ENCODE measurements around the gene MIA3. TPM values are rescaled to one million over a fixed set of nuclear protein-coding genes. Genes with fewer than 3 reads are reported as not detected.

Gene MIA3, protein sequence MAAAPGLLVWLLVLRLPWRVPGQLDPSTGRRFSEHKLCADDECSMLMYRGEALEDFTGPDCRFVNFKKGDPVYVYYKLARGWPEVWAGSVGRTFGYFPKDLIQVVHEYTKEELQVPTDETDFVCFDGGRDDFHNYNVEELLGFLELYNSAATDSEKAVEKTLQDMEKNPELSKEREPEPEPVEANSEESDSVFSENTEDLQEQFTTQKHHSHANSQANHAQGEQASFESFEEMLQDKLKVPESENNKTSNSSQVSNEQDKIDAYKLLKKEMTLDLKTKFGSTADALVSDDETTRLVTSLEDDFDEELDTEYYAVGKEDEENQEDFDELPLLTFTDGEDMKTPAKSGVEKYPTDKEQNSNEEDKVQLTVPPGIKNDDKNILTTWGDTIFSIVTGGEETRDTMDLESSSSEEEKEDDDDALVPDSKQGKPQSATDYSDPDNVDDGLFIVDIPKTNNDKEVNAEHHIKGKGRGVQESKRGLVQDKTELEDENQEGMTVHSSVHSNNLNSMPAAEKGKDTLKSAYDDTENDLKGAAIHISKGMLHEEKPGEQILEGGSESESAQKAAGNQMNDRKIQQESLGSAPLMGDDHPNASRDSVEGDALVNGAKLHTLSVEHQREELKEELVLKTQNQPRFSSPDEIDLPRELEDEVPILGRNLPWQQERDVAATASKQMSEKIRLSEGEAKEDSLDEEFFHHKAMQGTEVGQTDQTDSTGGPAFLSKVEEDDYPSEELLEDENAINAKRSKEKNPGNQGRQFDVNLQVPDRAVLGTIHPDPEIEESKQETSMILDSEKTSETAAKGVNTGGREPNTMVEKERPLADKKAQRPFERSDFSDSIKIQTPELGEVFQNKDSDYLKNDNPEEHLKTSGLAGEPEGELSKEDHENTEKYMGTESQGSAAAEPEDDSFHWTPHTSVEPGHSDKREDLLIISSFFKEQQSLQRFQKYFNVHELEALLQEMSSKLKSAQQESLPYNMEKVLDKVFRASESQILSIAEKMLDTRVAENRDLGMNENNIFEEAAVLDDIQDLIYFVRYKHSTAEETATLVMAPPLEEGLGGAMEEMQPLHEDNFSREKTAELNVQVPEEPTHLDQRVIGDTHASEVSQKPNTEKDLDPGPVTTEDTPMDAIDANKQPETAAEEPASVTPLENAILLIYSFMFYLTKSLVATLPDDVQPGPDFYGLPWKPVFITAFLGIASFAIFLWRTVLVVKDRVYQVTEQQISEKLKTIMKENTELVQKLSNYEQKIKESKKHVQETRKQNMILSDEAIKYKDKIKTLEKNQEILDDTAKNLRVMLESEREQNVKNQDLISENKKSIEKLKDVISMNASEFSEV (N-terminal part only)
- 17.3 to 26.5 TPM (median 21.5 TPM) in 5 replicates for total RNA-seq (2022; extraction: Qiagen RNA extraction)

DNA sequence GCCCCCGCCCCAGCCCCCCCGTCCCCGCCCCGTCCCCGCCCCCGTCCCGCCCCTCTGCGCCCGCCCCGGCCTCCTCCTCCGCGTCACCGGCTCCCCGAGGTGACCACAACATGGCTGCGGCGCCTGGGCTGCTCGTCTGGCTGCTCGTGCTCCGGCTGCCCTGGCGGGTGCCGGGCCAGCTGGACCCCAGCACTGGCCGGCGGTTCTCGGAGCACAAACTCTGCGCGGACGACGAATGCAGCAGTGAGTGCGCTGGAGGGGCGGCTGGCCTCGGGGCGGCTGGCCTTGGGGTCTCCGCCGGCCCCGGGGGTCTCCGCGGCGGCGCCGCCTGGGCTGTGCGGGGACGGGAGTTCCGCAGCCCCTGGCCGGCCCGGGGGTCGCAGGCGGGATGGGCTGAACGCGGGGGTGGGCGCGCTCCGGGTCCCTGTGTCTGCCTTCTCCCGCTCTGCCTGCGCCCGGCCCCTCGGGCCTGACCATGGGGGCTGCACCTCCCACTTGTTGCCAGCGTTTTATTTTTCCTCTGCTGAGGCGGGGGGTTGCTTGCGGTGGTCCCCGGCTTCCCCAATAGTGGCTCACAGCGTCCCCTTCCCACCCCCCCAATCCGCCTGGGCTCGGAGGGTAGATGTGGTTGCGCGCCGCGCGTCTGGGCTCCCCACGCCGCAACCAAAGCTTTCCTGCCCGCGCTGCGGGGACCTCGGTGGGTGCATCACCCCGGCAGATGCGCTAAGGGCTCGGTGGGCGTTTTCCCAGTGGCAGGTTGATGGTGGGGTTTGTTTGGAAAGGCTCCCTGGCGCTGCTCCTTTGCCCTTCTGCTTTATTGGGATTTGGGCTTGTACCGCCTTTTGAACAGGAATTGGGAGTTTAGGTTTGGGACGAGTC, at the start of gene MIA3:
Gene MIA3 (plus strand): TSS at position 97 of the 879 bp plus-strand sequence. CDS start 14 bp downstream, at position 111.

DNA sequence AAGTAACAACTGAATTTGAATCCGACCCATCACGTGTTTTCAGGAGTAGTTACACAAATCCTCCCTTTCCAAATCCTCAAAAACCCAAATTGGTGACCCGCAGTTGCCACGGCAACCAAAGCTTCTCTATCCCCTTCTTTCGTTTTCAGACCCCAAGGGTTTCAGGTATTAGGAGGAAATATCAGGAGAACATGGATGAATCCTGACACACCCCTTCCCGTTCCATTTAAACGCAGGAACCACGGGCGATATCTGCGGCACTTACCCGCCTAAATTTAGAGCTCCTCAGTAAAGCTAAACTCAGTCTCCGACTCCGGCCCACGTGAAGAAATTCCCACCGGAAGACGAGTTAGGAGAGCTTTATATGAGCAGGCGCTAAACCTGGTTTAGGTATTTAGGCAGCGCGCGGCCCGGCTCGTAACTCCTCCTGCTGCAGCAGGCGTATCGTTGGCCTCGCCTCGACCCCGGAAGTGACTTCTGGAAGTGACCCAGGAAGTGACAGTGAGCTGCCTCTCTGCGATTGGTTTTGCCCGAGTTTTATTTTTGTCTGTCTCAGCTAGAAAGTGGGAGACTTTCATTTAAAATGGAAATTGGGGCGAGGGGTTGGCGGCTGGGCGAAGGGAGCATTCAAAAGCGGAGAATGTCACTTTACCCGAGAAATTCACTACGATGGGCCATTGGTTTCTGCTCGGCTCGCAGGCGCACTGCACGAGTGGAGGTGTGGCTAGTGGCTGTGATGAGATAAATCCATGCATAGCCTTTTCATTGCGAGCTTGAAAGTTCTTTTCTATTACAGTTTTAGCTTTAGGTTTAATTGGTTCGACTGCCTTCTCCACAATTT, 28.2 kb upstream of the MIA3 start, which contains the start of gene TAF1A:
Gene TAF1A (minus strand): TSS at position 472 of the 841 bp plus-strand sequence.

DNA sequence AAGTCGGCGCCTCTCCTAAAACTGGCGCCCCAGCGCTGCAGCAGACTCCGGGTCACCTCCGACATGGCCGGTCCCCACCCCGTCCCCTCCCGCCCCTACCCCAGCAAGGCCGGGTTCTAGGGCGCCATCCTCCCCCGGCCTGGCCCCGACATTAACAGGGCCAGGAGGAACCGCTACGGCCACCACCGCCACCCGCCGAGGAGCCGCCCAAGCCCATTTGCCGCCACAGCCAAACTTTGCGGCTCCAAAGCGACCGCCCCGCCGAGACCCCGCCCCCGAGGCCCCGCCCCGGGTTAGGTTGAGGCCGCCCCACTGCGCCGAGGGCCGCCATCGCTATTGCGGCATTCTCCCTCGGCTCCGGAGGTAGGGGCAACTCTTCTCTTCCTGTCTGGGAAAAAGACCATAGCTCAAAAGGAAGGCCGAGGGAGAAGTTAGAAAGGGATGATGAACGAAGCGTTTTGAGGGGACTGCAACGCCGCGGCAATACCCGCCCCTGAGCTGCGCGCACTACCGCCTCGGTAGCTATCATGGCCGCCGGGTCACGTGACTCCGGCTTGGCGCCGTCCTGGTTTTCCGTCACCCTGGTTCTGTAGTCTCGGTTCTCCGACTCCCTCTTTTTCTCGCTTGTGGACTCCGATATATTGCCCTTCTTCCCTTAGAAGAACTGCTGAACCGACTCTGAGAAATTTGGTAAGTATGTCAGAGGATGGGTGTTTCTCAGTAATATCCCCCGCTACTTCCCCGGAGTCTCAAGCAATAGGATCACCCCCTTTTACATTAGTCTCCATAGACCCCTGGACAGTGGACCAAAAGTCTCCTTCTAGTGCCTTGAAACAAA, 94.6 kb downstream of the MIA3 start, which contains the start of the genes AIDA and BROX:
Gene AIDA (minus strand): TSS at position 239 of the 838 bp plus-strand sequence. CDS start 174 bp downstream, at position 65.
Gene BROX (plus strand): TSS at position 312 of the 838 bp plus-strand sequence. CDS start 3,136 bp downstream, outside the sequence.

Other genes with a start within 250 kb of the MIA3 start
- 9.2 to 12.9 TPM (median 10.6 TPM) in 5 replicates for gene HHIPL2, start 70.0 kb upstream of the MIA3 start, total RNA-seq (2022; extraction: Qiagen RNA extraction)
- gene TAF1A, start 28.2 kb upstream of the MIA3 start, total RNA-seq (2022; extraction: Qiagen RNA extraction) = 8.4 to 11.0 TPM (median 9.4 TPM) in 5 replicates
- gene AIDA, start 94.4 kb downstream of the MIA3 start, total RNA-seq (2022; extraction: Qiagen RNA extraction) = 59.7 to 76.8 TPM (median 72.0 TPM) in 5 replicates
- 17.4 to 27.7 TPM (median 20.4 TPM) in 5 replicates for gene BROX, start 94.5 kb downstream of the MIA3 start, total RNA-seq (2022; extraction: Qiagen RNA extraction)
- not detected in 5 replicates for gene FAM177B, start 119.1 kb downstream of the MIA3 start, total RNA-seq (2022; extraction: Qiagen RNA extraction)
- gene DISP1, start 196.9 kb downstream of the MIA3 start, total RNA-seq (2022; extraction: Qiagen RNA extraction) = 1.5 to 2.2 TPM (median 1.9 TPM) in 5 replicates

Measured in A549 treated with Hydrocortisone at 1 μM for 4 hours (cell line).